H9 (cell line): ENCODE data around the gene PTPRK. TPM values are rescaled to one million over a fixed set of nuclear protein-coding genes. Genes with fewer than 3 reads are reported as not detected.

Source experiments
- DNase-seq: peaks from one replicate; pipeline ENCODE4 v3.0.0-alpha.2; 2017
- H2AFZ ChIP-seq: one replicate; pipeline ENCODE4 v1.6.1; 2013; ENCODE audit warnings: mild to moderate bottlenecking, low read length, control low read depth, moderate library complexity
- H2AK5ac ChIP-seq: 2 replicates; pipeline ENCODE4 v1.6.1; 2013; ENCODE audit warnings: low read length, control low read depth, mixed read lengths; ENCODE audit not compliant: insufficient read length
- H2BK120ac ChIP-seq: one replicate; pipeline ENCODE4 v1.6.1; 2013; ENCODE audit warnings: low read depth, mild to moderate bottlenecking, low read length, control low read depth, inconsistent platforms; ENCODE audit not compliant: poor library complexity, severe bottlenecking
- H2BK12ac ChIP-seq: 2 replicates; pipeline ENCODE4 v1.6.1; 2013; ENCODE audit warnings: low read length, control low read depth, mixed read lengths, low read depth; ENCODE audit not compliant: insufficient read length
- H2BK15ac ChIP-seq: 2 replicates; pipeline ENCODE4 v1.6.1; 2013; ENCODE audit warnings: low read depth, low read length, control low read depth
- H2BK20ac ChIP-seq: one replicate; pipeline ENCODE4 v1.6.1; 2013; ENCODE audit warnings: low read depth, mild to moderate bottlenecking, low read length, control low read depth, inconsistent platforms; ENCODE audit not compliant: poor library complexity, severe bottlenecking
- H2BK5ac ChIP-seq: 2 replicates; pipeline ENCODE4 v1.6.1; 2013; ENCODE audit warnings: low read length, control low read depth, mixed read lengths; ENCODE audit not compliant: insufficient read length
- H3K14ac ChIP-seq: 2 replicates; pipeline ENCODE4 v1.6.1; 2013; ENCODE audit warnings: low read length, control low read depth; ENCODE audit not compliant: insufficient read depth
- H3K18ac ChIP-seq: 2 replicates; pipeline ENCODE4 v1.6.1; 2013; ENCODE audit warnings: low read depth, mild to moderate bottlenecking, mixed read lengths, low read length, control low read depth; ENCODE audit not compliant: insufficient read length
- H3K23ac ChIP-seq: 2 replicates; pipeline ENCODE4 v1.6.1; 2013; ENCODE audit warnings: low read length, control low read depth, mixed read lengths, low read depth; ENCODE audit not compliant: insufficient read length
- H3K23me2 ChIP-seq: 2 replicates; pipeline ENCODE4 v1.6.1; 2013; ENCODE audit warnings: low read depth, mild to moderate bottlenecking, mixed read lengths, low read length, control low read depth; ENCODE audit not compliant: insufficient read length, poor library complexity, severe bottlenecking
- H3K27ac ChIP-seq: 2 replicates; pipeline ENCODE4 v1.5.1; 2013; ENCODE audit warnings: low read length, control low read depth, mixed read lengths, low read depth; ENCODE audit not compliant: insufficient read length
- H3K27me3 ChIP-seq: 2 replicates; pipeline ENCODE4 v1.6.1; 2013; ENCODE audit warnings: low read length, control low read depth, inconsistent platforms; ENCODE audit not compliant: insufficient read depth
- H3K4ac ChIP-seq: 2 replicates; pipeline ENCODE4 v1.6.1; 2013; ENCODE audit warnings: low read depth, mild to moderate bottlenecking, control low read depth, inconsistent platforms, low read length, moderate library complexity
- H3K4me1 ChIP-seq: 2 replicates; pipeline ENCODE4 v1.6.1; 2013; ENCODE audit warnings: low read length, control low read depth, inconsistent platforms; ENCODE audit not compliant: insufficient read depth
- H3K4me2 ChIP-seq: 2 replicates; pipeline ENCODE4 v1.6.1; 2013; ENCODE audit warnings: low read length, control low read depth, mixed read lengths; ENCODE audit not compliant: insufficient read length, insufficient read depth
- H3K56ac ChIP-seq: 2 replicates; pipeline ENCODE4 v1.6.1; 2013; ENCODE audit warnings: low read depth, mild to moderate bottlenecking, mixed read lengths, low read length, control low read depth; ENCODE audit not compliant: insufficient read length
- H3K79me1 ChIP-seq: 2 replicates; pipeline ENCODE4 v1.6.1; 2013; ENCODE audit warnings: low read depth, mild to moderate bottlenecking, moderate library complexity, low read length, control low read depth, inconsistent platforms; ENCODE audit not compliant: insufficient read depth, poor library complexity, severe bottlenecking
- H3K79me2 ChIP-seq: 2 replicates; pipeline ENCODE4 v1.6.1; 2013; ENCODE audit warnings: low read length, control low read depth, inconsistent platforms; ENCODE audit not compliant: insufficient read depth
- H3K9ac ChIP-seq: 2 replicates; pipeline ENCODE4 v1.6.1; 2013; ENCODE audit warnings: low read length, control low read depth, mixed read lengths; ENCODE audit not compliant: insufficient read length; ENCODE audit errors: extremely low read depth
- H3K9me3 ChIP-seq: one replicate; pipeline ENCODE4 v1.6.1; 2013; ENCODE audit warnings: low read depth, low read length, inconsistent platforms; ENCODE audit not compliant: control insufficient read depth
- H3T11ph ChIP-seq: one replicate; pipeline ENCODE4 v1.6.1; 2013; ENCODE audit warnings: mild to moderate bottlenecking, low read length, control low read depth, inconsistent platforms
- H4K20me1 ChIP-seq: one replicate; pipeline ENCODE4 v1.6.1; 2013; ENCODE audit not compliant: control insufficient read depth, insufficient read length, insufficient read depth
- H4K5ac ChIP-seq: 2 replicates; pipeline ENCODE4 v1.6.1; 2013; ENCODE audit warnings: low read depth, mild to moderate bottlenecking, mixed read lengths, low read length, control low read depth; ENCODE audit not compliant: insufficient read length
- H4K8ac ChIP-seq: replicated peaks from 2 replicates; pipeline ENCODE4 v1.6.1; 2013; ENCODE audit warnings: low read length, control low read depth, mixed read lengths, low read depth; ENCODE audit not compliant: insufficient read length
- H4K91ac ChIP-seq: 2 replicates; pipeline ENCODE4 v1.6.1; 2013; ENCODE audit warnings: low read depth, mild to moderate bottlenecking, moderate library complexity, mixed read lengths, low read length, control low read depth; ENCODE audit not compliant: insufficient read length
- H3K27ac Mint-ChIP-seq, 3 experiments: 2 replicates in 2 of 3; 3 replicates in 1 of 3; pipeline ENCODE4 v1.8.0; 2020 to 2021; ENCODE audit warnings: mixed read lengths in 3 of 3, mild to moderate bottlenecking in 1 of 3, moderate library complexity in 1 of 3
- H3K27me3 Mint-ChIP-seq: 2 replicates; pipeline ENCODE4 v1.8.0; 2021; ENCODE audit warnings: low read depth, mild to moderate bottlenecking, moderate library complexity, mixed read lengths
- H3K36me3 Mint-ChIP-seq, 3 experiments: 2 replicates in 2 of 3; 3 replicates in 1 of 3; pipeline ENCODE4 v1.8.0; 2020 to 2021; ENCODE audit warnings: low read depth in 3 of 3, mixed read lengths in 3 of 3; ENCODE audit not compliant: insufficient read depth in 1 of 3
- H3K4me1 Mint-ChIP-seq, 2 experiments: 2 replicates each; pipeline ENCODE4 v1.8.0; 2020; ENCODE audit warnings: mixed read lengths in 2 of 2
- H3K4me3 Mint-ChIP-seq, 2 experiments: 2 replicates in 1 of 2; 3 replicates in 1 of 2; pipeline ENCODE4 v1.8.0; 2020 to 2021; ENCODE audit warnings: mild to moderate bottlenecking in 2 of 2, mixed read lengths in 2 of 2, moderate library complexity in 1 of 2
- H3K9me3 Mint-ChIP-seq, 2 experiments: 2 replicates in 1 of 2; 3 replicates in 1 of 2; pipeline ENCODE4 v1.8.0; 2020; ENCODE audit warnings: mild to moderate bottlenecking in 2 of 2, mixed read lengths in 2 of 2, moderate library complexity in 1 of 2
- CTCF ChIP-seq: fragments of 200-600 bp; sonication (generic); conservative IDR thresholded peaks from 3 replicates; pipeline ENCODE4 v1.8.0; 2021; ENCODE audit warnings: antibody characterized with exemption, mild to moderate bottlenecking
- WGBS: extraction: QIAGEN DNeasy Blood & Tissue Kit; methylation state at CpG from one replicate; pipeline ENCODE4 v1.1.7; 2013; ENCODE audit warnings: missing lambda C conversion rate, low lambda C conversion rate, mixed read lengths; ENCODE audit not compliant: insufficient read length; ENCODE audit errors: extremely low coverage; 5-methylcytosine and 5-hydroxymethylcytosine counted together
- total RNA-seq: library from RNA; stranded (reverse); gene quantifications from 2 replicates; pipeline ENCODE4 v1.2.1, GENCODE V29; 2021

Gene PTPRK
- total RNA-seq, 1 experiment from 2014 or later, result 47.9 TPM

DNA sequence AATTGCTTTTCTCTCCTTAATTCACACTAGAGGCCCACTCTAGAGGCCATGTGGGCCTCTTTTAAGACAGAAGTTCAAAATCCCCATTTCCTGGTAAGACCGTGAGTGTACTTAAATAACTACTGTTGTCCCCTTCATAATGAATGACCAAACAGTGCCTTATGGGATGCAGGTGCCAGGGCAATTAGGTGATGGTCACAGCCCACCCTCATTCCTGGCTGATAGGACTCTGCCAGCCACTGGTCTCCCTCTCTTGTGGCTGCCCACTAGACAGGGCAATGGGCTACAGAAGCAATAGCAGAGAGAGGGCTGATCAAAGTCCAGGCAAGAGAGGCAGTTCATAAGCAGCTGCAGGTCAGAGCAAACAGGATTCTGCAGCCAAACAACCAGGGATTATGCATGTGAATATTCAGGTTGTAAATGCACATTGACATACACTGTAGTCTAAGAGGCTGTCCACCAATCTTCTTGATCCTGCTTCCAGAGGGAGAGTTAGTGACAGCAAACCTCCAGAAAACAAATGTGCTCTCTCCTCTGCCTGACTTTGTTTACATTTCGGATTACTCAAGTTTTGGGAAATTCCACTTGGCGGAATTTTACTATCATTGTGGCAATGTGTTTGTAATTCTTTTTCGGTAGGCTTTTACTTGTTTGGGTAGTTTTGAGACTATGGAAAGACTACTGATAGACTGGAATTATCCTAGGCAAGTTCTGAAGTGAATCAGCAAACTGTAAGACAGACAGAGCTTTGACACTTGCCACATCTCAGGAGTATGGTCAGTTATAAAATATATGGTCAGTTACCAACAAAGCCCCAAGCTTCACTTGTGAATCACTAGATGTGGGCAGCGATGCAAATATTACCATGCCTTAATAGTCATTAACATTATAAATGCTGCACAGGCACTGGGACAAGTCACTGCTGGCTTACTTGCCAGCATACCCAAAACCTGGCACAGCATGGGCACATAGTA, 12.8 kb downstream of the PTPRK start:
- Histone ChIP-seq H3K9ac (no peak overlapping the region), H3K27ac (no peak overlapping the region), H3K4ac (no peak overlapping the region), H2AK5ac (no peak overlapping the region), H3K23ac (no peak overlapping the region), H3K4me1 (peaks cover 3% of the 10 kb centered on the region; the same call in 1 of the 2 replicates), H2AFZ (no peak overlapping the region), H3K18ac (no peak overlapping the region), H2BK15ac (no peak overlapping the region), H2BK20ac (no peak overlapping the region), H3T11ph (no peak overlapping the region), H2BK120ac (no peak overlapping the region), H3K56ac (no peak overlapping the region), H3K79me1 (peaks cover 15% of the 10 kb centered on the region), H3K4me2 (no peak overlapping the region), H4K8ac (no peak overlapping the region), H3K23me2 (no peaks in the 10 kb centered on the region), H4K20me1 (no peaks in the 10 kb centered on the region), H3K14ac (no peak overlapping the region; the same call in 1 of the 2 replicates), H3K27me3 (no peaks in the 10 kb centered on the region), H4K91ac (no peak overlapping the region), H2BK12ac (no peak overlapping the region), H3K79me2 (peaks cover 4% of the 10 kb centered on the region; the same call in 1 of the 2 replicates), H2BK5ac (no peak overlapping the region), H3K9me3 (no peaks in the 10 kb centered on the region), H4K5ac (no peak overlapping the region)
- H3K27ac Mint-ChIP-seq, result peak overlapping the region in 2 of 3 experiments; percentile 34 to 59; a peak in 2 of 7 replicates
- no peaks in the 10 kb centered on the region for H3K9me3 Mint-ChIP-seq
- TF ChIP-seq CTCF, result no peak
- no peak for DNase-seq
- no peaks in the 10 kb centered on the region for H3K27me3 Mint-ChIP-seq
- peaks cover 27 to 34% of the 10 kb centered on the region in 2 experiments for H3K4me1 Mint-ChIP-seq
- no peaks in the 10 kb centered on the region; a peak in 1 of 7 replicates for H3K36me3 Mint-ChIP-seq
- no CpG with 5 or more reads among the region's 5 CpGs for WGBS
- no peak overlapping the region for H3K4me3 Mint-ChIP-seq
